ENCODE measurements around the gene CTSF.

DNA sequence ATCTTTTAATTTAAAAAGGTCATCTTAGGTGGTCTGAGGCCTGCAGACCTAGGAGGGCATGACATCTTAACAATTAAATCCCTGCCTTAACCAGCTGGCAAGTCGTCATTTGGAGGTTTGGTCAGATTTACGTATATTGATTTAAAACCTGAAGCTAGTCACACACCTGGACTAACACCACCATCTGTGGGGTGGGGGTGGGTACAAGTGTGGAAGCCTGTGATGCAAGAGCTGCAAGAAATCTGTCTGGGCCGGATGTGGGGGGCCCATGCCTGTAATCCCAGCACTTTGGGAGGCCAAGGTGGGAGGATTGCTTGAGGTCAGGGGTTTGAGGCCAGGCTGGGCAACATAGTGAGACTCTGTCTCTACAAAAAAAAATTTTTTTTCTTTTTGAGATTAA is 12.9 kb upstream of the CTSF start:
- TF ChIP-seq, protein P1, sequence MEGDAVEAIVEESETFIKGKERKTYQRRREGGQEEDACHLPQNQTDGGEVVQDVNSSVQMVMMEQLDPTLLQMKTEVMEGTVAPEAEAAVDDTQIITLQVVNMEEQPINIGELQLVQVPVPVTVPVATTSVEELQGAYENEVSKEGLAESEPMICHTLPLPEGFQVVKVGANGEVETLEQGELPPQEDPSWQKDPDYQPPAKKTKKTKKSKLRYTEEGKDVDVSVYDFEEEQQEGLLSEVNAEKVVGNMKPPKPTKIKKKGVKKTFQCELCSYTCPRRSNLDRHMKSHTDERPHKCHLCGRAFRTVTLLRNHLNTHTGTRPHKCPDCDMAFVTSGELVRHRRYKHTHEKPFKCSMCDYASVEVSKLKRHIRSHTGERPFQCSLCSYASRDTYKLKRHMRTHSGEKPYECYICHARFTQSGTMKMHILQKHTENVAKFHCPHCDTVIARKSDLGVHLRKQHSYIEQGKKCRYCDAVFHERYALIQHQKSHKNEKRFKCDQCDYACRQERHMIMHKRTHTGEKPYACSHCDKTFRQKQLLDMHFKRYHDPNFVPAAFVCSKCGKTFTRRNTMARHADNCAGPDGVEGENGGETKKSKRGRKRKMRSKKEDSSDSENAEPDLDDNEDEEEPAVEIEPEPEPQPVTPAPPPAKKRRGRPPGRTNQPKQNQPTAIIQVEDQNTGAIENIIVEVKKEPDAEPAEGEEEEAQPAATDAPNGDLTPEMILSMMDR (IDR thresholded peaks at IDR 0.05; ENCODE audit: insufficient read depth, low read length, poor library complexity, severe bottlenecking), result no peak
- no peak for TF ChIP-seq EZH2phosphoT487 (conservative IDR thresholded peaks at IDR 0.05; ENCODE audit: low read length)
